Gastrocnemius medialis (tissue), 4 donors: ENCODE data around the gene KLHL12.

Experiments
- CTCF ChIP-seq, 5 experiments: fragments of 450-650 bp in 3 of 5; fragments of 200-600 bp in 2 of 5; sonication (generic) in 2 of 5; IDR thresholded peaks in 4 of 5; conservative IDR thresholded peaks in 1 of 5; 1 replicate in 4 of 5; 2 replicates in 1 of 5; pipeline ENCODE4 v1.5.1; 2016 to 2019; ENCODE audit warnings: antibody characterized with exemption in 5 of 5, mild to moderate bottlenecking in 3 of 5, moderate library complexity in 3 of 5
- POLR2A ChIP-seq, 2 donors: fragments of 450-650 bp; IDR thresholded peaks; one replicate each; pipeline ENCODE4 v1.6.1; 2017; ENCODE audit warnings: antibody characterized with exemption in 2 of 2, mild to moderate bottlenecking in 2 of 2, moderate library complexity in 2 of 2

- TF ChIP-seq CTCF (IDR thresholded peaks at IDR 0.05 in 4 of 5, conservative IDR thresholded peaks at IDR 0.05 in 1 of 5) (no peak), POLR2A (IDR thresholded peaks at IDR 0.05) (no peak)
Observed at GRCh38 chr1:202915146-202915545, 11.9 kb downstream of the KLHL12 start.
